CD4-positive, alpha-beta T cell treated with Interleukin-6 for 4 hours (primary cell): ENCODE data around the gene AUTS2.
A peak's percentile ranks its signal among the peaks of the same experiment; 100 is the strongest.

ENCODE experiments used
- DNase-seq: peaks from one replicate; pipeline ENCODE4 v3.0.0-alpha.2; 2020; ENCODE audit warnings: mixed read lengths

Gene AUTS2

GRCh38 chr7:69600710-69601519 lies 2.6 kb downstream of the AUTS2 start:
- DNase-seq = no peak

- DNase-seq = no peak
These were observed 4.2 kb downstream of the AUTS2 start for GRCh38 chr7:69602522-69602921.

GRCh38 chr7:69603351-69603750 lies 5.1 kb downstream of the AUTS2 start:
- no peak for DNase-seq

GRCh38 chr7:69603937-69604494 lies 5.7 kb downstream of the AUTS2 start:
- peak; percentile 15 for DNase-seq

GRCh38 chr7:69605070-69605469 lies 6.8 kb downstream of the AUTS2 start:
- no peak for DNase-seq

GRCh38 chr7:69605546-69605945 lies 7.3 kb downstream of the AUTS2 start:
- DNase-seq = no peak

GRCh38 chr7:69608049-69608448 lies 9.8 kb downstream of the AUTS2 start:
- no peak for DNase-seq

- DNase-seq = no peak
These were observed 10.6 kb downstream of the AUTS2 start for GRCh38 chr7:69608878-69609277.

GRCh38 chr7:69609541-69610373 lies 11.5 kb downstream of the AUTS2 start:
- DNase-seq = no peak

GRCh38 chr7:69610374-69611084 lies 12.3 kb downstream of the AUTS2 start:
- DNase-seq = no peak

GRCh38 chr7:69612981-69613380 lies 14.7 kb downstream of the AUTS2 start:
- no peak for DNase-seq

GRCh38 chr7:69613846-69614245 lies 15.6 kb downstream of the AUTS2 start:
- DNase-seq = no peak

- no peak for DNase-seq
These were observed 17.4 kb downstream of the AUTS2 start for GRCh38 chr7:69615685-69616084.

- DNase-seq = no peak
These were observed 19.1 kb downstream of the AUTS2 start for GRCh38 chr7:69617364-69617763.

GRCh38 chr7:69619054-69619453 lies 20.8 kb downstream of the AUTS2 start:
- no peak for DNase-seq

GRCh38 chr7:69619635-69620034 lies 21.4 kb downstream of the AUTS2 start:
- DNase-seq = no peak

- no peak for DNase-seq
These were observed 21.8 kb downstream of the AUTS2 start for GRCh38 chr7:69620063-69620462.

GRCh38 chr7:69620650-69621049 lies 22.4 kb downstream of the AUTS2 start:
- no peak for DNase-seq

- DNase-seq = no peak
These were observed 23.9 kb downstream of the AUTS2 start for GRCh38 chr7:69622014-69622835.

GRCh38 chr7:69622960-69623359 lies 24.7 kb downstream of the AUTS2 start:
- no peak for DNase-seq

- no peak for DNase-seq
These were observed 26.4 kb downstream of the AUTS2 start for GRCh38 chr7:69624435-69625230.
